Inflammatory macrophage treated with lipopolysaccharide for 4 hours (primary cell): ENCODE measurements around the gene CDR2L.

ENCODE experiments used
- DNase-seq: peaks from one replicate; pipeline ENCODE4 v3.0.0-alpha.2; 2020

Gene CDR2L

DNA sequence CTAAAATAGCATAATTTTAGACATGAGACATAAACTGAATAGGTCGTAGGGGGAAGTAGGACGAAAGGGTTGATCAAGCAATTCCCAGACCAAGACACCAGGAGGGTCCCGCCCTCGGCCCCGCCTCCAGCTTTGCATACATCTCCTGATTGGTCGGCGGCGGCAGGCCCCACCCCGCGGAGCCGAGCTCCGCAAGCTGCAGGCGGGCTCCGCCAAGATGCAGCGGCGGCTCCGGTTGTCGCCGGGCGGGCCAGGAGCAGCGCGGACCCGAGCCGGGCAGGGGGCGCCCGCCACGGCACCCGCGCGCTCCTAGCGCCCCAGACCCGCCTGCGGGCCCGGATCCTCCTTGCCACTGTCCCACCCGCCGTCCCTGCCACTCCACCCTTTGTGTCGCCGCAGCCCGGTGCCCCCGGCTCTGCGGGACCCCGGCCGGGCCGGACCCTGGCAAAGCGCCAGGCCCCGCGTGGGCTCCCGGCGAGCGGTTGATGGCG is at the start of gene CDR2L:
Gene CDR2L (plus strand): TSS at position 215 of the 491 bp plus-strand sequence. CDS start 412 bp downstream, outside the sequence.
- DNase-seq: peak; percentile 96

DNA sequence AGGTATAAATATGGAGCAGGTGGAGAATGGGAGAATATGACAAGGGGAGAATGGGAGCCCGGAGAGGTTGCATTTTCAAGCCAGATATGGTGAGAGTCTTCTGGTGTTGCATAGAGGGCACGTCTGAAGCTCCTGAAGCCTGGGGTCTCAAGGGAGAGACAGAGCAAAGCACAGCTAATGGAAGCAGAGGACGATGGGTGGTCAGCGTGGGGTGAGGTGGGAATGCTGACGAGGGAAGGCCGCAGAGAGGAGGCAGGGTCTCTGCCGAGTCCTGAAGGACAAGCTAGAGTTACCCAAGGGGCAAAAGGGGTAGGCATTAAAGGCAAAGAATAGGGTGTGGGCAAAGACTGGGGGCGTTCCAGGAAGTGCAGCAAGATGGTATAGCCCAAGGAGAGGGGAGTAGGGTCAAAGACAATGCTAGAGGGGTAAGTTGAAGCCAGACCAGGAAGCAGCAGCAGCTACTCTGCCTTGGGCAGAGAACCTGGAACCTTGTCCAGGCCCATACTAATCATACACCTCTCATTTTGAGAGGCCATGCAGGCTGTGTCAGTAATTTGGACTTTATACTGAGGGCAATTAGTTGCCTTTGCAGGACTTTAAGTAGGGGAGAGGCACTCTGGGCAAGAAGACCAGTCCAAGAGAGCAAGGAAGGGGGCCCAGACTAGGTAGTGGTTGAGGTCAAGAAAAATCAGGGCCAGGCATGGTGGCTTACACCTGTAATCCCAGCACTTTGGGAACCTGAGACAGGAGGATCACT is 49.1 kb upstream of the CDR2L start:
- DNase-seq: no peak

DNA sequence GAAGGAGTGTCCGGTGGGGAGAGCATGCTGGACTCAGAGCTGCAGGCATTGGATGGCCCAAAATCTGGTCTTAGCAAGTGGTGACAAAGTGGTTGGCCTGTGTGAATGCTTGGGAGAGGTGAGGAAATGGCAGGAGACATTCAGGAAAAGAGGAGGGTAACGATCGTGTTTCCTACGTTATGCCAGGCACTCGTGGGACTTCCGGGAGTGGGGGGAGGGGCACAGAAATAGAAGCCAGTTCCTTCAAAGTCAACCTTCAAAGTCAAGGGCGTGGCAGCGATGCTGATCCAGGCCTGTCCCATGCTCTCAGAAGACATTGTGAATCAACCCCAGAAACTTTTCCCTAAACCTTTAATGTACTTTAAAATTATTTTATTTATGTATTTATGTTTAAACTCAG is 47.9 kb upstream of the CDR2L start:
- no peak for DNase-seq

DNA sequence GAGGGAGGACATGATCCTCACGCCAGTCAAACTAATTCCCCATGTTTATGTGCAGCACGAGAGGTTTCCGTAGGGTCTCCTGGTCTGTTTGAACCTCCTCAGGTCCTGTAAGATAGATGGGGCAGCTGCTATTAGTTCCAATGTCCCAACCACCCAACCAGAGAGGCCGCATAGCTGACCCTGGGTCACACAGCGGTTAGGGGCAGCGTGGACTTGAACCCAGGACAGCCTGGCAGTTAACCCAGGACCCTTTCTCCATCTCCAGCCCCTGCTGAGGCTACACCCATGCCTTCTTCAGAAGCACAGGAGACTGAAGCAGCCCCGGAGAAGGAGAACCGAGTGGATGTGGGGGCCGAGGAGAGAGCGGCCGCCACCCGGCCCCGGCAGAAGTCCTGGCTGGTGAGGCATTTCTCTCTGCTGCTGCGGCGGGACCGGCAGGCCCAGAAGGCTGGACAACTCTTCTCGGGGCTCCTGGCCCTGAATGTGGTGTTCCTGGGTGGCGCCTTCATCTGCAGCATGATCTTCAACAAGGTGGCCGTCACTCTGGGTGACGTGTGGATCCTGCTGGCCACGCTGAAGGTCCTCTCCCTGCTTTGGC is 46.2 kb upstream of the CDR2L start:
- DNase-seq: no peak

DNA sequence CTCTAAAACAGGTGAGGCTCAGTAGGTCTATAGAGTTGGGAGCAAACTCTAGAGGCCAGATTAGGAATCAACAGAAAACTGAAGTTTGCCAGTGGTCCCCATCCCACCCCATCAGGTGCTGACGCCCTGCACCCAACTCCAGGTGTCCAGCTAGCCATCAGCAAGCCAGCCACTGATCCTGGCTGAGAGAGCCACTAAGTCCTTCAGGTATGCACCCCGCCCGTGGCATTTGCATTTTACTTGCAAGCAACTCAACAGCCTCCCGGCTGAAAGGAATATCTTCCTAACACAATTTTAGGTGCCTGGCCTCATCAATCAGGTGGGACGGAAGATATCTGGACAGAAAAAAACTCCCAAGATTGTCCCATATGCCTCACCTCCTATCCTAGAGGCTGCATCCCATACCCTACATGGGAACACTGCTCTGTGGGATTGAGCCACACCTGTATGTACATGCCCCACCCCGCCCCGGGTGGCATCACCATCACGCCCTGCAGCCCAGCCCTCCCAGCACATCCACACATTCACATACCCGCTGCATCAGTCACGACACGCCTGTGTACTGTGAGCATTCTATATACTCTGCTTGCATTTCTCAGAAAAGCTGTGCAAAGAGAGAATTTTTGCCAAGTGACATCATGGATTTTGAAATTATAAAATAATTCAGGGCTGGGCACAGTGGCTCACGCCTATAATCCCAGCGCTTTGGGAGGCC is 43.5 kb upstream of the CDR2L start:
- DNase-seq: no peak

DNA sequence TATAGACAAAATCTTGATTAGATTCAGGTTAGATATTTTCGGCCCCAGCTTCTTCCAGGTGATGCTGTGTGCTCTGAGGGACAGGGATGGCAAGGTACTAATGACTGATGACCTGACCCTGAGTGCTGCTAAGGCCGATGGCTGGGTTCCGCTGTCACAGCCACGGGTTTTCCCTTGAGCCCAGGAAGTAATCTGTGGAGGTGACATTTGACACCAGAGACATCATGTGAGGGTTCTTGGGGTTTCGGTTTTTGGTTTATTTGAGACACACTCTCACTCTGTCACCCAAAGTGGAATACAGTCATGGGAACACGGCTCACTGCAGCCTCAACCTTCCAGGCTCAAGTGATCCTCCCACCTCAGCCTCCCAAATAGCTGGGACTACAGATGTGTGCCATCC is 41.9 kb upstream of the CDR2L start:
- peak; percentile 22 for DNase-seq

DNA sequence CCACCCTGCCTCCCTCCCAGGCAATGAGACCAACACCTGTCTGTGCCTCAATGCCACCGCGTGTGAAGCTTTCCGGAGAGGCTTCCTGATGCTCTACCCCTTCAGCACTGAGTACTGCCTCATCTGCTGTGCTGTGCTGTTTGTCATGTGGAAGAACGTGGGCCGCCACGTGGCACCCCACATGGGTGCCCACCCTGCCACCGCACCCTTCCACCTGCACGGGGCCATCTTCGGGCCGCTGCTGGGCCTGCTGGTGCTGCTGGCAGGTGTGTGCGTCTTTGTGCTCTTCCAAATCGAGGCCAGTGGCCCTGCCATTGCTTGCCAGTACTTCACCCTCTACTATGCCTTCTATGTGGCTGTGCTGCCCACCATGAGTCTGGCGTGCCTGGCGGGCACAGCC is 40.8 kb upstream of the CDR2L start:
- DNase-seq: no peak

DNA sequence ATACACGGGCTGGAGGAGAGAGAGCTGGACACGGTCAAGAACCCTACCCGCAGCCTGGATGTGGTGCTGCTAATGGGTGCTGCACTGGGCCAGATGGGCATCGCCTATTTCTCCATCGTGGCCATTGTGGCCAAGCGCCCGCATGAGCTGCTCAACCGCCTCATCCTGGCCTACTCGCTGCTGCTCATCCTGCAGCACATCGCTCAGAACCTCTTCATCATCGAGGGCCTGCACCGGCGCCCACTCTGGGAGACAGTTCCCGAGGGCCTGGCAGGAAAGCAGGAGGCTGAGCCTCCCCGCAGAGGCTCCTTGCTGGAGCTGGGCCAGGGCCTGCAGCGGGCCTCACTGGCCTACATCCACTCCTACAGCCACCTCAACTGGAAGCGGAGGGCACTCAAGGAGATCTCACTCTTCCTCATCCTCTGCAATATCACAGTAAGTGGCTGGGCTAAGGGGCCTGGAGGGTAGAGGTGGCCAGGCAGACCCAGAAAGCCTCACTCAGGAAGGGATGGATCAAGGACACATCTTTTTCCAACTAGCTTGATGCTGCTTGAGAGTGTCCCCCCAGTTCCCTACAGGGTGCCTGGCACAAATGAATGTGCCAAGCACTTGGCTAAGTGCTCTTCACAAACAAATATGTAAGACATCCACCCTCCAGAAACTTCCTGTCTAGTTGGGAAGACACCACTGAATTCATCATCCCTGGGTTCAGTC is 40.2 kb upstream of the CDR2L start:
- DNase-seq: no peak

DNA sequence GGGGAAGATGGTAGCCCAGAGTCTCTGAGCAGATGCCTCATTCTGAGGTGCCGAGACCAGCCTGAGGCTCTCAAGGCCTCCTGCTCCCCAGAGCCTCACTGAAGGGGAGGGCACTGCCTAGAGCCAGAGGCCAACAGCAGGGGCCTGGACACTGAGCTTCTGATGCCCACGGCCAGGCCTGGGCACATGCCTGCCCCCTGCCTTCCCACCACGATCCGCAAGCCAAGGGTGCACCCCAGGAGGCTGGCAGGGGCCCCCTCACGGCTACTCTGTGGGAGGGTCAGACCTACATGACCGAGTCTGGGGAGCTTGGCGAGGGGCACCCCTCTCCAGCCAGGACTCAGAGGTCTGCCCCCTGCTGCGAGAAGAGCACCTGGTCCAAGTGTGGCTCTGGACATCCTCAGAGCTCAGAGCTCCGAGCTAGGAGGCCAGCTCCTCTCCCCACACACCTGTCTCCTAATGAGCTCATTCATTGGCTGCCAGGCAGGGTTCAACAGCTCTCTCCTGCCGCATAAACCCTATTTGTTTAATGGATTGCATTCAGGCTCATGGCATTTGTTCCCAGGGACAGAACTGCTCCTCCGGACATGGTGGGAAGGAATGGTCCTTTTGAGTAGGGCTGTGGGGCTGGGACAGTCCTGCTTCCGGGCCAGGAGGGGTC is 37.8 kb upstream of the CDR2L start:
- no peak for DNase-seq

DNA sequence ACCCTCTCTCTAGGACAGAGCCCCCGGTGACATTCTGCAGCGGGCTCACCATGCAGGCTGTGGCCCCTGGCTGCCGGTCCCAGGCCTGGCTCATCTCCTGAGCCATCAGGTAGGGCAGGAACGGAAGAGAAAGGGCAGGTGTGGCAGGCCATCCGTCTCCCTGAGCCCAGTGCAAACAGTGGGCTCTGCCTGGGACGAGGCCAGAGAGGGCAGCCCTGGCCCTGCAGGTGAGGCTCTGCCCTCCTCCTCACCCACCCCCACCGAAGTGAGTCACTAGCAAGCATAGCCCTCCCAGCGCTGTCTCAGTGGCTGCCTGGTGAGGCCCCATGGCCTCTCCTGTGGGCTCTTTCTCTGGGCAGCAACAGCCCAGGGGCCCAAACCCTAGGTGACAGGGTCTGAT is 37.2 kb upstream of the CDR2L start:
- DNase-seq: no peak

DNA sequence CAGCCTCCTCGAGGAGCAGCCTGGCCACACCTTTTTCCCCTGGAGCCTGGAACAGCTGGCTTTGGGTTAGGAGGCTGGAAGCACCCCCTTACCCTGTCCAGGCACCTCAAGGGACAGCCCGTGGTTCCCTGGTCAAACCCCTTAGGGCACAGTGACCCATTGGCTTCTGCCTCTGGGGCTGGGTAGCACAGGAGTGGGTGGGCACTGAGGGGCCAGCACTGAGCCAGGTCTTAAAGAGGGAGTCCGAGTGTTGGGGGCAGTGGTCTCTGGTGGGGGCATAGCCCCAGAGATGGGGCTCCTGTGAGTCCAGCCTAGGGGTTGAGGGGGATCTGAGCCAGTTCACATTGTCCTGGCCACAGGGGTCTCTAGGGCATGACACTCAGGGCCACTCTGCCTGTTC is 36.4 kb upstream of the CDR2L start:
- no peak for DNase-seq

DNA sequence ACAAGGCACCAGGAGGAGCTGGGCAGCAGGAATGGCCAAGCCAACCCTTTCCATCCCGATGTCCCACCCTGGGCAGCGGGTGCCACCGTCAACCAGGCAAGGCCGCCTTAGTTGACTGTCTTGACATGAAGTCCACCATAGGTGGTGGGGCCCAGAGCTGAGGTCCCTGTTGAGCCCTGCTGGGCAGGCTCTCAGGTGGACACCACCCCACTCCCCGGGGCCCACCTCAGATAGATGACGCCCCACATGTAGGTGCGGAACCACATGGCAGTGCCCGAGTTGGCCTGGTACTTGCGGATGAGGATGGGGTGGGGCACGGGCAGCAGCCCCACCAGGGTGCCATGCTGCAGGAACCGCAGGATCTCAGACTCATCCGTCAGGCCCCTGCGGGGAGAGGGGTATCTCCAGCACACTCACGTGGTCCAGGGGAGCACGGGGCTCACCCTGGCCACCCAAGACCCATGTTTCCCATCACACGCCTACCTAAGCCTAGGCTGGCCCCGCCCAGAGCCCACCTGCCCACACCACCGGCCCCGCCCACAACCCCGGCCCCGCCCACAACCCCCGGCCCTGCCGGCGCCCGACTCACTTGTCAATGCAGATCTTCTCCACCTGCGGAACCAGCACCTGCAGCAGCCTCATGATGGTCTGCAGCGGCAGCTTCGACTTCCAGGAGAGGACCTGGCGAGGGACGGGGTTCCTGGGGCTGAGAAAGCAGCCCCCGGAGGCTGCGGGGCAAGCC is 35.6 kb upstream of the CDR2L start:
- DNase-seq: no peak

DNA sequence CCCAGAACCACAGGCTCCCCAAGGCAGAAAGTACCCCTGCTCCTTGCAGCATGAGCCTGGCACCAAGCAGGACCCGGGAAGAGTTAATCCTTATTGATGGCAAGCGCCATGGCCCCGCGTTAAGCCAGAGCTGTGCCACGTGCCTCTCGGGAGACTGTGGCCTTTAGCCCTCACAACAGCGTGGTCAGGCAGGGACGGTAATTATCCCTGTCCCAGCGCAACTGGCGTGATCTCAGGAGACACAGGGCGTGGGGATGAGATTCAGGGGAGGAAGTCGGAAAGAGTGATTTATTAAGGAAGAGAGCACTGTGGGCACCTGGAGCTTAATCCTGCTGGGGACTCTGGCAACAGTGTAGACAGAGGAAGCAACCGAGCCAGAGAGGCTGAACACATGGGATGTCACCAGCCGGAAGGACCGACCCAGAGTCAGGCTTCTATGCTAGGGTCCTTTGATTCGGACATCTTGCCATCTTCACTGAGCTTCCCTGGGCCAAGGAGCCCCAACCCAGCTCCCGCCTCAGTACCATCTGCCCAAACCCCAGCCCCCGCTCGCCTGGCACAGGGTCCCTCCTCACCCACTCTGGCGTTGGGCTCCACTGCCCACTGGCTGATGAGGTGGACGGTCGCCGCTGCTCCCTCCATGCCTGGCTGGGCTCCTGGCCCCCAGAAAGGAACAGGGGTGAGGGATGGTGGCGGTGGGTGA is 34.9 kb upstream of the CDR2L start:
- no peak for DNase-seq

DNA sequence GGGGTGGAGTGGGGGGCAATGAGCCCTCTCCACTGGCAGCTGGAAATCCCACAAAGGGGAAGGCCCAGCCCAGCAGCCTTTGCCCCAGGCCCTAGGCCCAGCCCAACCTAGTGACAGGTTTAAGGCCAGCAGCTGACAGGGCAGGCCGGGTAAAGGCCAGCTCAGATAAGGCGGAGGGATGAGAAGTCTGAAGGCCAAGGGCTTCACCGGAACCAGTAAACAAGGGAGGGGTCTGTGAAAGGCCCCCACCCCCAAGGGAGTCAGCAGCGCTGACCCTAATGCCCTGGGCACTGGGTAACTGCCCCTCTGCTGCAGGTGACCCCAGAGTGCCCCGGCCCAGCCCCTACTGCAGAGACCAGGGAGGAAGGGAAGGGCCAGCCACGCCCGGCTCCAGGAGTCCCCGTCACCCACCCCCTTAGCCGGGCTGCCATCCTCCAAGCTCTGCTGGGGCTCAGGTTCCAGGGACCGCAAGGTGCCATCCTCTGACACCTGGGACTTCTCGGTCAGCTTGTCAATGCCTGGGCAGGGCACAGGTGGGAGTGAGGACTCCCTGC is 34.2 kb upstream of the CDR2L start:
- no peak for DNase-seq

DNA sequence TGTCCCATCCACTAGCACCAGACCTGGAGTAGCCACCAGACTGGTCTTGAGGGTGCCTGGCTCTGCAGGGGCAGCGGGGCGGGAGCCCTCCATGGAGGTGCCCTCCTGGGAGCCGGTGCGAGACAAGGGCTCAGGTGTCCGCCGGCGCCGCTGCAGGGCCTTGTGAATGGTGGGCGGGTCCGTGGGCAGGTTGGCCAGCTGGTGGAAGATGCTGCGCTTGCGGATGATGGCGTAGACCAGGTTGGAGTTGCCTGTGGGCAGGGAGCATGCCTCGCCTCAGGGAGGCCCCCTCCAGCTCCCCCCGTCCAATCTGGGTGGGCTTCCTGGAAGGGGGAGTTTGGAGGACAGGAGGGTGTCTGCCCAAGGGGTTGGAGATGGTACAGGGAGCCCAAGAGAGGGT is 33.3 kb upstream of the CDR2L start:
- no peak for DNase-seq

DNA sequence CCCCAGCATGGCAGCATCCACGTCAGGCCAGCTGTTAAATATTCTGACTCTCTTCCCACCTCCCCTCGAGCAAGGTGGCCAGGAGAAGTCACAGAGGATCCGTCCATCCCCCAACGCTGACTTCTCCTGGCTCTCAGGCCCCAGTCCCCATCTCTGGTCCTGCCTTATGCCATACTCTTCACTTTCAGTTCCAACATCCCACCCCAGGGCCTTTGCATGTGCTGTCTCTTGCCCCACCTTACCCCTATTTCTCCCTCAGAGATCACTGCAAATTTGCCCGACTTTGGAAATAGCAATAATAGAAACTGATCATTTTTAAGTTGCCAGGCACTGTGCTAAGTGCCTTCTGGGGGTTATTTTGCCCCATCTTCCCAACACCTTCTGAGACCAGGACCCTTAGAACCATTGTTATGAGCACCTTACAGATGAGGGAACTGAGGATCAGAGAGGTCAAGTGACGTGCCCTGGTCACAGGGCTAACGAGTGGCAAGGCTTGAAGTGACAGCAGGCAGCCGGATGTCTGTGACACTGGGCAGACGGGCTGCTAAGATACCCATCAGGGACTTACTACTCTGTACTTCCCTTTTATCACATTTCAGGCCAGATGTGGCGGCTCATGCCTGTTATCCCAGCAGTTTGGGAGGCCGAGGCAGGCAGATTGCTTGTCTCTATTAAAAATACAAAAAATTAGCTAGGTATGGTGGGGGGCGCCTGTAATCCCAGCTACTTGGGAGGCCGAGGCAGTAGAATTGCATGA is 32.6 kb upstream of the CDR2L start:
- no peak for DNase-seq

DNA sequence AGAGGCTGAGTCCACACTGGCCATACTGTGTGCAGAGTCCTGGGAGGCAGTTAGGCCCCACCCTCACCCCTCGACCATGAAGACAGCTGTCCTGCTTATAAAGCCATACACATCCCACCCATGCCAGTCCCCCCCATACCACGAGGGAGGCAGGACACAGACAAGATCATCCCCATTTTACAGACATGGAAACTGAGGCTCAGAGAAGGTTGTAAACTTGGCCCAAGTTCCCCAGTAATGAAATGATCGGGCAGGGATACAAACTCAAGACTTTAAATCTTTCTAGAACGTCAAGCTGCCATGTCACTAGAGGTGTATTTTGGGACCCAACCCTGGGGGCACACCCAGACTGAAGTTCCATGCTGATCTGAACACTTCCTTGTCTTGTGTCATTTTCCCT is 31.3 kb upstream of the CDR2L start:
- DNase-seq: no peak

DNA sequence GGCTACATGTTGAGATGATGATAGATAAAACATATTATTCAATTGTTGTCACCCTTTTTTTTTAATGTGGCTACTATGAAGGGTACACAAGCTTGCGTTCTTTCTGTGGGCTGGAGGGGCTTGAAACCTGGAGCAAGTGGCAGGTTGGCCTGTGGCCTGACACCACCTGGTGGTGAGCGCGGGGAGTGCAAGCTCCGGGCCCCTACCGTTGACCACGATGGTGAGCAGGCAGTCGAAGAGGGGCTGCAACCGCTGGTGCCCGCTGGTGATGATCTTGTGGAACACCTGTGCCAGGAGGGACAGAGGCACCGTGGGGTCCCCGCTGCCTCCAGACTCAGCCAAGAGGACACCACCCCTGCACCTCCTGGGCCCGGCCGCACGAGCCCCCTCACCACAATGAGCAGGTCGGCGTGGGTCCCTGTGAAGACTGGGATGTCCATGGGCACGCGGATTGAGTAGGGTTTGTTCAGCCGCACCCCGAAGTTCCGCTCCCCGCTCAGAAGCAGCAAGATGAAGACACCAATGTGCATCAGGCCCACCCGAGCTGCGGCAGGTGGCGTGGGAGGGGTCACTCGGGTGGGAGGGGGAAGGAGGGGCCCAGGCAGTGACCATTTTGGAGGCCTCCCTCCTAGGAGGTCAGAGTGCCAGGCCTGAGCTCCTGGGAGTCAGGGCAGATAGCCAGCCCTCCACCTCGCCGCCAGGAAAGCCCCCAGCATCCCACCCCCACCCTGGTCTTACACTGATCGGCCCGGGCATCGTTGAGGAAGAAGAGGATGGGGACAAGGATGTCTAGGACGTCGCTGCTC is 29.3 kb upstream of the CDR2L start:
- peak; percentile 61 for DNase-seq

DNA sequence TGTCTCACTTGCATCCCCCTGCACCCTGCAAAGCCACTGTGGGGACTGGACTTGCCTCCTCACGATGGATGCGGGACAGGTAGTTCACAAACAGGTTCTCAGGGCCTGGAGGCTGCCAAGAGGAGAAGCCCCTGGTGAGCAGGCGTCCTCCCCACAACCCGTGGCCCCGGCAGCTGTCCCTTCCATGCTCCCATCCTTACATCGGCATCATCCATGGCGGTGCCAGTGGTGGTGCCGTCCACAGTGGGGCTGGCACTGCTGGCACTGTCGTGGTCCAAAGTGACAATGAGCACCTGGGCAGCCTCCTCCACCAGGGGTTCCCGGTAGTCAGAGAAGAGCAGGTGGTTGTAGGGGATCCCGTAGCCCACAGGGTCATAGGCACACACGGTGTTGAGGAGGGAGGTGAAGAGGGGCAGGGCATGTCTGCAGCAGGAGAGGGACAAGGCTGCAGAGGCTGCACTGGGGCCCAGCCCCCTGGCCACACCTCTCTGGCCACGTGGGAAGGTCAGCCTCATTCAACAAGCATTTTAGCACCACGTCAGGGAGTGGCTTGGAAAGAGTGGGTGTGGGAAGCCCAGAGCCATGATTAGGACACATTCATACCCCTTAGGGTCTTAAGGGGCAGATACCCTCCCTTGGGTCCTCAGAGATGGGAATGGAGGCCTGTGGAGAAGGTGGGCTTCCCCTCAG is 27.5 kb upstream of the CDR2L start:
- DNase-seq: no peak
